Measurements from ENCODE around the gene SLC46A2.

The SLC46A2 gene

GRCh38 chr9:112867275-112867991 lies 23.2 kb downstream of the SLC46A2 start:
- TF ChIP-seq CTCF (IDR thresholded peaks at IDR 0.05; ENCODE audit: low read depth, low read length, missing control alignments), result no peak
- H3K27ac ChIP-seq, result no peak overlapping the region
- no peaks in the 10 kb centered on the region for H3K27me3 ChIP-seq (replicated peaks)
- no peaks in the 10 kb centered on the region for H3K36me3 ChIP-seq (replicated peaks)
- no peak overlapping the region for H3K4me3 ChIP-seq (ENCODE audit: low read depth, low read length)
- peak; percentile 56 for DNase-seq
- in situ Hi-C loops (cut with HindIII; ENCODE audit: low pct_ligation_motif_present, low sequenced_read_pairs), result no loop called here

GRCh38 chr9:112866662-112867274 lies 23.9 kb downstream of the SLC46A2 start:
- in situ Hi-C loops (cut with HindIII; ENCODE audit: low pct_ligation_motif_present, low sequenced_read_pairs), result no loop called here

GRCh38 chr9:112864982-112865381 lies 25.7 kb downstream of the SLC46A2 start:
- Histone ChIP-seq H3K27ac (no peak overlapping the region), H3K36me3 (replicated peaks) (no peaks in the 10 kb centered on the region), H3K27me3 (replicated peaks) (no peaks in the 10 kb centered on the region), H3K4me3 (ENCODE audit: low read depth, low read length) (no peak overlapping the region)
- DNase-seq, result no peak
- no peak for TF ChIP-seq CTCF (IDR thresholded peaks at IDR 0.05; ENCODE audit: low read depth, low read length, missing control alignments)
- in situ Hi-C loops (cut with HindIII; ENCODE audit: low pct_ligation_motif_present, low sequenced_read_pairs), result no loop called here

More at GRCh38 chr9:112866662-112867274, 23.9 kb downstream of the SLC46A2 start:
- TF ChIP-seq CTCF (IDR thresholded peaks at IDR 0.05; ENCODE audit: low read depth, low read length, missing control alignments), result no peak
- Histone ChIP-seq H3K36me3 (replicated peaks) (no peaks in the 10 kb centered on the region), H3K27me3 (replicated peaks) (no peaks in the 10 kb centered on the region), H3K27ac (no peak overlapping the region), H3K4me3 (ENCODE audit: low read depth, low read length) (no peak overlapping the region)
- DNase-seq, result no peak

GRCh38 chr9:112864403-112864802 lies 26.3 kb downstream of the SLC46A2 start:
- Histone ChIP-seq H3K36me3 (replicated peaks) (no peaks in the 10 kb centered on the region), H3K4me3 (ENCODE audit: low read depth, low read length) (no peak overlapping the region), H3K27me3 (replicated peaks) (no peaks in the 10 kb centered on the region), H3K27ac (no peak overlapping the region)
- TF ChIP-seq CTCF (IDR thresholded peaks at IDR 0.05; ENCODE audit: low read depth, low read length, missing control alignments), result no peak
- in situ Hi-C loops (cut with HindIII; ENCODE audit: low pct_ligation_motif_present, low sequenced_read_pairs), result no loop called here
- no peak for DNase-seq

GRCh38 chr9:112863746-112864145 lies 26.9 kb downstream of the SLC46A2 start:
- Histone ChIP-seq H3K27me3 (replicated peaks) (no peaks in the 10 kb centered on the region), H3K27ac (no peak overlapping the region)
- no peak for DNase-seq

More at GRCh38 chr9:112863746-112864145, 26.9 kb downstream of the SLC46A2 start:
- no peaks in the 10 kb centered on the region for H3K36me3 ChIP-seq (replicated peaks)
- H3K4me3 ChIP-seq (ENCODE audit: low read depth, low read length), result no peak overlapping the region
- no peak for TF ChIP-seq CTCF (IDR thresholded peaks at IDR 0.05; ENCODE audit: low read depth, low read length, missing control alignments)
- in situ Hi-C loops (cut with HindIII; ENCODE audit: low pct_ligation_motif_present, low sequenced_read_pairs), result no loop called here

Measured in brain microvascular endothelial cell (primary cell).